H9 (cell line): ENCODE measurements around the gene FGF11. TPM values are rescaled to one million over a fixed set of nuclear protein-coding genes. Genes with fewer than 3 reads are reported as not detected.

Experiments
- DNase-seq: peaks from one replicate; pipeline ENCODE4 v3.0.0-alpha.2; 2017
- H2AFZ ChIP-seq: one replicate; pipeline ENCODE4 v1.6.1; 2013; ENCODE audit warnings: mild to moderate bottlenecking, low read length, control low read depth, moderate library complexity
- H2AK5ac ChIP-seq: 2 replicates; pipeline ENCODE4 v1.6.1; 2013; ENCODE audit warnings: low read length, control low read depth, mixed read lengths; ENCODE audit not compliant: insufficient read length
- H2BK120ac ChIP-seq: one replicate; pipeline ENCODE4 v1.6.1; 2013; ENCODE audit warnings: low read depth, mild to moderate bottlenecking, low read length, control low read depth, inconsistent platforms; ENCODE audit not compliant: poor library complexity, severe bottlenecking
- H2BK12ac ChIP-seq: 2 replicates; pipeline ENCODE4 v1.6.1; 2013; ENCODE audit warnings: low read length, control low read depth, mixed read lengths, low read depth; ENCODE audit not compliant: insufficient read length
- H2BK15ac ChIP-seq: 2 replicates; pipeline ENCODE4 v1.6.1; 2013; ENCODE audit warnings: low read depth, low read length, control low read depth
- H2BK20ac ChIP-seq: one replicate; pipeline ENCODE4 v1.6.1; 2013; ENCODE audit warnings: low read depth, mild to moderate bottlenecking, low read length, control low read depth, inconsistent platforms; ENCODE audit not compliant: poor library complexity, severe bottlenecking
- H2BK5ac ChIP-seq: 2 replicates; pipeline ENCODE4 v1.6.1; 2013; ENCODE audit warnings: low read length, control low read depth, mixed read lengths; ENCODE audit not compliant: insufficient read length
- H3K14ac ChIP-seq: 2 replicates; pipeline ENCODE4 v1.6.1; 2013; ENCODE audit warnings: low read length, control low read depth; ENCODE audit not compliant: insufficient read depth
- H3K18ac ChIP-seq: 2 replicates; pipeline ENCODE4 v1.6.1; 2013; ENCODE audit warnings: low read depth, mild to moderate bottlenecking, mixed read lengths, low read length, control low read depth; ENCODE audit not compliant: insufficient read length
- H3K23ac ChIP-seq: 2 replicates; pipeline ENCODE4 v1.6.1; 2013; ENCODE audit warnings: low read length, control low read depth, mixed read lengths, low read depth; ENCODE audit not compliant: insufficient read length
- H3K23me2 ChIP-seq: 2 replicates; pipeline ENCODE4 v1.6.1; 2013; ENCODE audit warnings: low read depth, mild to moderate bottlenecking, mixed read lengths, low read length, control low read depth; ENCODE audit not compliant: insufficient read length, poor library complexity, severe bottlenecking
- H3K27ac ChIP-seq: 2 replicates; pipeline ENCODE4 v1.5.1; 2013; ENCODE audit warnings: low read length, control low read depth, mixed read lengths, low read depth; ENCODE audit not compliant: insufficient read length
- H3K27me3 ChIP-seq: 2 replicates; pipeline ENCODE4 v1.6.1; 2013; ENCODE audit warnings: low read length, control low read depth, inconsistent platforms; ENCODE audit not compliant: insufficient read depth
- H3K4ac ChIP-seq: 2 replicates; pipeline ENCODE4 v1.6.1; 2013; ENCODE audit warnings: low read depth, mild to moderate bottlenecking, control low read depth, inconsistent platforms, low read length, moderate library complexity
- H3K4me1 ChIP-seq: 2 replicates; pipeline ENCODE4 v1.6.1; 2013; ENCODE audit warnings: low read length, control low read depth, inconsistent platforms; ENCODE audit not compliant: insufficient read depth
- H3K4me2 ChIP-seq: 2 replicates; pipeline ENCODE4 v1.6.1; 2013; ENCODE audit warnings: low read length, control low read depth, mixed read lengths; ENCODE audit not compliant: insufficient read length, insufficient read depth
- H3K56ac ChIP-seq: 2 replicates; pipeline ENCODE4 v1.6.1; 2013; ENCODE audit warnings: low read depth, mild to moderate bottlenecking, mixed read lengths, low read length, control low read depth; ENCODE audit not compliant: insufficient read length
- H3K79me1 ChIP-seq: 2 replicates; pipeline ENCODE4 v1.6.1; 2013; ENCODE audit warnings: low read depth, mild to moderate bottlenecking, moderate library complexity, low read length, control low read depth, inconsistent platforms; ENCODE audit not compliant: insufficient read depth, poor library complexity, severe bottlenecking
- H3K79me2 ChIP-seq: 2 replicates; pipeline ENCODE4 v1.6.1; 2013; ENCODE audit warnings: low read length, control low read depth, inconsistent platforms; ENCODE audit not compliant: insufficient read depth
- H3K9ac ChIP-seq: 2 replicates; pipeline ENCODE4 v1.6.1; 2013; ENCODE audit warnings: low read length, control low read depth, mixed read lengths; ENCODE audit not compliant: insufficient read length; ENCODE audit errors: extremely low read depth
- H3K9me3 ChIP-seq: one replicate; pipeline ENCODE4 v1.6.1; 2013; ENCODE audit warnings: low read depth, low read length, inconsistent platforms; ENCODE audit not compliant: control insufficient read depth
- H3T11ph ChIP-seq: one replicate; pipeline ENCODE4 v1.6.1; 2013; ENCODE audit warnings: mild to moderate bottlenecking, low read length, control low read depth, inconsistent platforms
- H4K20me1 ChIP-seq: one replicate; pipeline ENCODE4 v1.6.1; 2013; ENCODE audit not compliant: control insufficient read depth, insufficient read length, insufficient read depth
- H4K5ac ChIP-seq: 2 replicates; pipeline ENCODE4 v1.6.1; 2013; ENCODE audit warnings: low read depth, mild to moderate bottlenecking, mixed read lengths, low read length, control low read depth; ENCODE audit not compliant: insufficient read length
- H4K8ac ChIP-seq: replicated peaks from 2 replicates; pipeline ENCODE4 v1.6.1; 2013; ENCODE audit warnings: low read length, control low read depth, mixed read lengths, low read depth; ENCODE audit not compliant: insufficient read length
- H4K91ac ChIP-seq: 2 replicates; pipeline ENCODE4 v1.6.1; 2013; ENCODE audit warnings: low read depth, mild to moderate bottlenecking, moderate library complexity, mixed read lengths, low read length, control low read depth; ENCODE audit not compliant: insufficient read length
- H3K27ac Mint-ChIP-seq, 3 experiments: 2 replicates in 2 of 3; 3 replicates in 1 of 3; pipeline ENCODE4 v1.8.0; 2020 to 2021; ENCODE audit warnings: mixed read lengths in 3 of 3, mild to moderate bottlenecking in 1 of 3, moderate library complexity in 1 of 3
- H3K27me3 Mint-ChIP-seq: 2 replicates; pipeline ENCODE4 v1.8.0; 2021; ENCODE audit warnings: low read depth, mild to moderate bottlenecking, moderate library complexity, mixed read lengths
- H3K36me3 Mint-ChIP-seq, 3 experiments: 2 replicates in 2 of 3; 3 replicates in 1 of 3; pipeline ENCODE4 v1.8.0; 2020 to 2021; ENCODE audit warnings: low read depth in 3 of 3, mixed read lengths in 3 of 3; ENCODE audit not compliant: insufficient read depth in 1 of 3
- H3K4me1 Mint-ChIP-seq, 2 experiments: 2 replicates each; pipeline ENCODE4 v1.8.0; 2020; ENCODE audit warnings: mixed read lengths in 2 of 2
- H3K4me3 Mint-ChIP-seq, 2 experiments: 2 replicates in 1 of 2; 3 replicates in 1 of 2; pipeline ENCODE4 v1.8.0; 2020 to 2021; ENCODE audit warnings: mild to moderate bottlenecking in 2 of 2, mixed read lengths in 2 of 2, moderate library complexity in 1 of 2
- H3K9me3 Mint-ChIP-seq, 2 experiments: 2 replicates in 1 of 2; 3 replicates in 1 of 2; pipeline ENCODE4 v1.8.0; 2020; ENCODE audit warnings: mild to moderate bottlenecking in 2 of 2, mixed read lengths in 2 of 2, moderate library complexity in 1 of 2
- CTCF ChIP-seq: fragments of 200-600 bp; sonication (generic); conservative IDR thresholded peaks from 3 replicates; pipeline ENCODE4 v1.8.0; 2021; ENCODE audit warnings: antibody characterized with exemption, mild to moderate bottlenecking
- WGBS: extraction: QIAGEN DNeasy Blood & Tissue Kit; methylation state at CpG from one replicate; pipeline ENCODE4 v1.1.7; 2013; ENCODE audit warnings: missing lambda C conversion rate, low lambda C conversion rate, mixed read lengths; ENCODE audit not compliant: insufficient read length; ENCODE audit errors: extremely low coverage; 5-methylcytosine and 5-hydroxymethylcytosine counted together
- total RNA-seq: library from RNA; stranded (reverse); gene quantifications from 2 replicates; pipeline ENCODE4 v1.2.1, GENCODE V29; 2021

FGF11 gene
- total RNA-seq, 1 experiment from 2014 or later: 15.2 TPM

DNA sequence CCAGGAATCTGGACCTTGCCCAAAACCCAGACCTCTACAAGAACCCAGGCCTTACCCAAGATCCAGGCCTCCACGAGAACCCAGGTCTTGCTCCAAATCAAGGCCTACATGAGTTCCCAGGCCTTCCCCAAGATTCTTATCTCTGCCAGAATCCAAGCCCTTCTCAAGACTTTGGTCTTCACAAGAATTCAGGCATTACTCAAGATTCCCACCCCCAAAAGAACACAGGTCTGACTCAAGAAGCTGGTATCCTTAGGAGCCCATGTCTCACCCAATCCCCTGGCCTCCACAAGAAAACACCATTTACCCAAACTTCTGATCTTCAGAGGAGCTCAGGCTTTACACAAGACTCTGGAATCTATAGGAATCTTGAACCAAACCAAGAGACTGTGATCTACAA, 8.1 kb upstream of the FGF11 start:
- no peak overlapping the region for H3K9ac ChIP-seq
- no peak overlapping the region for H3K18ac ChIP-seq
- no peak overlapping the region for H3K27ac Mint-ChIP-seq
- H2BK20ac ChIP-seq: no peak overlapping the region
- no peak overlapping the region for H2BK12ac ChIP-seq
- no peak overlapping the region for H3T11ph ChIP-seq
- H4K91ac ChIP-seq: no peak overlapping the region
- TF ChIP-seq CTCF: no peak
- no peak overlapping the region for H3K4ac ChIP-seq
- H3K4me1 ChIP-seq: no peaks in the 10 kb centered on the region
- H3K9me3 Mint-ChIP-seq: no peaks in the 10 kb centered on the region; a peak in 1 of 5 replicates
- H4K5ac ChIP-seq: no peak overlapping the region
- no CpG with 5 or more reads among the region's 1 CpG for WGBS
- H3K23me2 ChIP-seq: peaks cover 6% of the 10 kb centered on the region
- no peak overlapping the region for H2BK120ac ChIP-seq
- peaks cover 3% of the 10 kb centered on the region in 2 experiments; a peak in 3 of 4 replicates for H3K4me1 Mint-ChIP-seq
- H2AK5ac ChIP-seq: no peak overlapping the region
- no peak overlapping the region for H3K4me2 ChIP-seq
- H3K79me1 ChIP-seq: no peaks in the 10 kb centered on the region
- H3K36me3 Mint-ChIP-seq: no peaks in the 10 kb centered on the region
- no peak overlapping the region for H3K14ac ChIP-seq
- H2AFZ ChIP-seq: no peak overlapping the region
- no peak overlapping the region for H3K4me3 Mint-ChIP-seq
- H3K9me3 ChIP-seq: no peaks in the 10 kb centered on the region
- H3K23ac ChIP-seq: no peak overlapping the region
- no peak overlapping the region for H3K27ac ChIP-seq
- no peak for DNase-seq
- peaks cover 17% of the 10 kb centered on the region for H3K27me3 Mint-ChIP-seq
- H3K27me3 ChIP-seq: no peaks in the 10 kb centered on the region; the same call in 1 of the 2 replicates
- no peak overlapping the region for H4K8ac ChIP-seq
- no peak overlapping the region for H3K56ac ChIP-seq
- no peaks in the 10 kb centered on the region for H4K20me1 ChIP-seq
- H2BK5ac ChIP-seq: no peak overlapping the region
- no peak overlapping the region for H2BK15ac ChIP-seq
- H3K79me2 ChIP-seq: no peaks in the 10 kb centered on the region
